ENCODE results near the gene LTBP1. TPM values are rescaled to one million over a fixed set of nuclear protein-coding genes. Genes with fewer than 3 reads are reported as not detected.

Gene LTBP1
- total and polyA plus RNA-seq, 4 donors: 5.8 to 57.6 (median 10.2) TPM

GRCh38 chr2:33186937-33187336, 240.2 kb downstream of the LTBP1 start:
- Histone ChIP-seq H3K9me3 (ENCODE audit: control insufficient read depth in 4 of 4, low read length in 3 of 4) (no peaks in the 10 kb centered on the region), H3K9ac (ENCODE audit: low read depth in 1 of 2, low read length in 2 of 2) (no peak overlapping the region), H3K27me3 (ENCODE audit: control insufficient read depth in 4 of 4, insufficient read depth in 4 of 4, low read length in 3 of 4) (no peaks in the 10 kb centered on the region), H3K4me3 (ENCODE audit: low read depth in 1 of 3, low read length in 3 of 3) (no peak overlapping the region), H3K4me1 (ENCODE audit: control insufficient read depth in 4 of 4, insufficient read depth in 4 of 4, low read length in 3 of 4) (no peaks in the 10 kb centered on the region), H3K27ac (ENCODE audit: low read depth in 1 of 2, low read length in 2 of 2) (no peak overlapping the region), H3K36me3 (ENCODE audit: control insufficient read depth in 4 of 4, insufficient read depth in 3 of 4, low read depth in 1 of 4, low read length in 3 of 4) (peaks cover 0 to 8% (median 3%) of the 10 kb centered on the region in 4 donors)
- no peak for TF ChIP-seq FOXA2 (IDR thresholded peaks at IDR 0.05)
- TF ChIP-seq, protein P1, sequence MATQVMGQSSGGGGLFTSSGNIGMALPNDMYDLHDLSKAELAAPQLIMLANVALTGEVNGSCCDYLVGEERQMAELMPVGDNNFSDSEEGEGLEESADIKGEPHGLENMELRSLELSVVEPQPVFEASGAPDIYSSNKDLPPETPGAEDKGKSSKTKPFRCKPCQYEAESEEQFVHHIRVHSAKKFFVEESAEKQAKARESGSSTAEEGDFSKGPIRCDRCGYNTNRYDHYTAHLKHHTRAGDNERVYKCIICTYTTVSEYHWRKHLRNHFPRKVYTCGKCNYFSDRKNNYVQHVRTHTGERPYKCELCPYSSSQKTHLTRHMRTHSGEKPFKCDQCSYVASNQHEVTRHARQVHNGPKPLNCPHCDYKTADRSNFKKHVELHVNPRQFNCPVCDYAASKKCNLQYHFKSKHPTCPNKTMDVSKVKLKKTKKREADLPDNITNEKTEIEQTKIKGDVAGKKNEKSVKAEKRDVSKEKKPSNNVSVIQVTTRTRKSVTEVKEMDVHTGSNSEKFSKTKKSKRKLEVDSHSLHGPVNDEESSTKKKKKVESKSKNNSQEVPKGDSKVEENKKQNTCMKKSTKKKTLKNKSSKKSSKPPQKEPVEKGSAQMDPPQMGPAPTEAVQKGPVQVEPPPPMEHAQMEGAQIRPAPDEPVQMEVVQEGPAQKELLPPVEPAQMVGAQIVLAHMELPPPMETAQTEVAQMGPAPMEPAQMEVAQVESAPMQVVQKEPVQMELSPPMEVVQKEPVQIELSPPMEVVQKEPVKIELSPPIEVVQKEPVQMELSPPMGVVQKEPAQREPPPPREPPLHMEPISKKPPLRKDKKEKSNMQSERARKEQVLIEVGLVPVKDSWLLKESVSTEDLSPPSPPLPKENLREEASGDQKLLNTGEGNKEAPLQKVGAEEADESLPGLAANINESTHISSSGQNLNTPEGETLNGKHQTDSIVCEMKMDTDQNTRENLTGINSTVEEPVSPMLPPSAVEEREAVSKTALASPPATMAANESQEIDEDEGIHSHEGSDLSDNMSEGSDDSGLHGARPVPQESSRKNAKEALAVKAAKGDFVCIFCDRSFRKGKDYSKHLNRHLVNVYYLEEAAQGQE (IDR thresholded peaks at IDR 0.05): no peak
- TF ChIP-seq FOXA1 (IDR thresholded peaks at IDR 0.05): no peak
- TF ChIP-seq YY1 (IDR thresholded peaks at IDR 0.05): no peak
- TF ChIP-seq GABPA (IDR thresholded peaks at IDR 0.05 in 1 of 2, conservative IDR thresholded peaks at IDR 0.05 in 1 of 2): no peak
- no peak for TF ChIP-seq ZBTB33 (IDR thresholded peaks at IDR 0.05)
- TF ChIP-seq HNF4A (conservative IDR thresholded peaks at IDR 0.05): no peak
- TF ChIP-seq EGR1 (IDR thresholded peaks at IDR 0.05; ENCODE audit: low read depth in 2 of 2): no peak
- TF ChIP-seq RXRA (IDR thresholded peaks at IDR 0.05): no peak
- TF ChIP-seq, protein P2, sequence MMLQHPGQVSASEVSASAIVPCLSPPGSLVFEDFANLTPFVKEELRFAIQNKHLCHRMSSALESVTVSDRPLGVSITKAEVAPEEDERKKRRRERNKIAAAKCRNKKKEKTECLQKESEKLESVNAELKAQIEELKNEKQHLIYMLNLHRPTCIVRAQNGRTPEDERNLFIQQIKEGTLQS (IDR thresholded peaks at IDR 0.05): no peak
- no peak for TF ChIP-seq HNF4G (IDR thresholded peaks at IDR 0.05)
- DNase-seq (ENCODE audit: low spot score): no peak
- WGBS: 86% methylated on average over 6 of the region's 6 CpGs

DNA sequence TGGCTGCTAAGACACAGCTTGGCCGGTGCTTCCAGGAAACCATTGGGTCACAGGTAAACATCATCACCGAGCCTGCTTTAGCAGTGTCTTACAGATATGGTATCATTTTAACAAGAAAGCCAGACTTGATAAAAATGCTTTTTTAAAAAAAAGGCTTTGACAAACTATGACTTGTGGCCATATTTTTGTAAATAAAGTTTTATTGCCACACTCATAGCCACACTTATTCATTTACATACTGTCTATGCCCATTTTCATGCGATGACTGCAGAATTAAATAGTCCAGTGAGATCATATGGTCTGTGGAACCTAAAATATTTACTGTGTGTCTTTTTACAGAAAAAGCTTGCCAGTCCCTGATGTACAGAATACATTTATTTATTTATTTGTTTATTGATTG, 242.0 kb downstream of the LTBP1 start:
- H3K9me3 ChIP-seq (ENCODE audit: control insufficient read depth in 4 of 4, low read length in 3 of 4): no peaks in the 10 kb centered on the region
- H3K4me3 ChIP-seq (ENCODE audit: low read depth in 1 of 3, low read length in 3 of 3): no peak overlapping the region
- 95% methylated on average over 3 of the region's 3 CpGs for WGBS
- H3K27ac ChIP-seq (ENCODE audit: low read depth in 1 of 2, low read length in 2 of 2): no peak overlapping the region
- no peaks in the 10 kb centered on the region for H3K27me3 ChIP-seq (ENCODE audit: control insufficient read depth in 4 of 4, insufficient read depth in 4 of 4, low read length in 3 of 4)
- no peak overlapping the region for H3K9ac ChIP-seq (ENCODE audit: low read depth in 1 of 2, low read length in 2 of 2)
- H3K36me3 ChIP-seq (ENCODE audit: control insufficient read depth in 4 of 4, insufficient read depth in 3 of 4, low read depth in 1 of 4, low read length in 3 of 4): peaks cover 0 to 8% (median 3%) of the 10 kb centered on the region in 4 donors
- H3K4me1 ChIP-seq (ENCODE audit: control insufficient read depth in 4 of 4, insufficient read depth in 4 of 4, low read length in 3 of 4): no peaks in the 10 kb centered on the region
- DNase-seq (ENCODE audit: low spot score): no peak
- TF ChIP-seq SP1 (IDR thresholded peaks at IDR 0.05) (no peak), HNF4A (conservative IDR thresholded peaks at IDR 0.05) (no peak), NR2F2 (IDR thresholded peaks at IDR 0.05) (no peak), MAX (IDR thresholded peaks at IDR 0.05) (no peak), CTCF (IDR thresholded peaks at IDR 0.05; ENCODE audit: low read depth, low read length, missing input control) (no peak), ZBTB33 (IDR thresholded peaks at IDR 0.05) (no peak), YY1 (IDR thresholded peaks at IDR 0.05) (no peak), FOXA2 (IDR thresholded peaks at IDR 0.05) (no peak), EGR1 (IDR thresholded peaks at IDR 0.05; ENCODE audit: low read depth in 2 of 2) (no peak), GABPA (IDR thresholded peaks at IDR 0.05 in 1 of 2, conservative IDR thresholded peaks at IDR 0.05 in 1 of 2) (no peak)
- TF ChIP-seq, protein P2 (IDR thresholded peaks at IDR 0.05): no peak

All from liver (tissue), 9 donors.